GM18907 (cell line): ENCODE measurements around the gene SLC25A51.

Source experiments
- ATAC-seq: cut with Tn5 transposase; IDR thresholded peaks from one replicate; pipeline ENCODE4 v1.9.1; 2021; ENCODE audit warnings: mild to moderate bottlenecking, moderate library complexity; ENCODE audit not compliant: unreplicated experiment

SLC25A51 gene

GRCh38 chr9:37856551-37856950, 47.4 kb downstream of the SLC25A51 start:
- ATAC-seq, result no peak

DNA sequence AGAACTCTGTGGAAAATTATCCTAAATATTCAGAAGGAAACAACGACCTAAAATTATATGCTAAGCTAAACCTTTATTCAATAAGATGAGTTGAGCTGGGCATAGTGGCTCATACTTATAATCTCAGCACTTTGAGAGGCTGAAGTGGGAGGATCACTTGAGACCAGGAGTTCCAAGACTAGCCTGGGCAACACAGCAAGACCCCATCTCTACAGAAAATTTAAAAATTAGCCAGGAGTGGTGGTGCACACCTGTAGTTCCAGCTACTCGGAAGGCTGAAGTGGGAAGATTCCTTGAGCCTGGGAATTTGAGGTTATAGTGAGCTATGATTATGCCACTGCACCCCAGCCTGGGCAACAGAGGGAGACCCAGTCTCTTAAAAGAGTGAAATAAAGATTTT, 51.7 kb downstream of the SLC25A51 start:
- ATAC-seq, result no peak

GRCh38 chr9:37840560-37841194, 63.2 kb downstream of the SLC25A51 start:
- no peak for ATAC-seq

- ATAC-seq, result no peak
These were observed 64.1 kb downstream of the SLC25A51 start for GRCh38 chr9:37839496-37840461.
